Measurements from ENCODE around the gene TFE3.
"Not testable (repeated sequence)": the region's sequence is repeated elsewhere in the genome, so short reads cannot be mapped to it uniquely, and the experiment has no call there.

- TF ChIP-seq, protein P1, sequence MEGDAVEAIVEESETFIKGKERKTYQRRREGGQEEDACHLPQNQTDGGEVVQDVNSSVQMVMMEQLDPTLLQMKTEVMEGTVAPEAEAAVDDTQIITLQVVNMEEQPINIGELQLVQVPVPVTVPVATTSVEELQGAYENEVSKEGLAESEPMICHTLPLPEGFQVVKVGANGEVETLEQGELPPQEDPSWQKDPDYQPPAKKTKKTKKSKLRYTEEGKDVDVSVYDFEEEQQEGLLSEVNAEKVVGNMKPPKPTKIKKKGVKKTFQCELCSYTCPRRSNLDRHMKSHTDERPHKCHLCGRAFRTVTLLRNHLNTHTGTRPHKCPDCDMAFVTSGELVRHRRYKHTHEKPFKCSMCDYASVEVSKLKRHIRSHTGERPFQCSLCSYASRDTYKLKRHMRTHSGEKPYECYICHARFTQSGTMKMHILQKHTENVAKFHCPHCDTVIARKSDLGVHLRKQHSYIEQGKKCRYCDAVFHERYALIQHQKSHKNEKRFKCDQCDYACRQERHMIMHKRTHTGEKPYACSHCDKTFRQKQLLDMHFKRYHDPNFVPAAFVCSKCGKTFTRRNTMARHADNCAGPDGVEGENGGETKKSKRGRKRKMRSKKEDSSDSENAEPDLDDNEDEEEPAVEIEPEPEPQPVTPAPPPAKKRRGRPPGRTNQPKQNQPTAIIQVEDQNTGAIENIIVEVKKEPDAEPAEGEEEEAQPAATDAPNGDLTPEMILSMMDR (IDR thresholded peaks at IDR 0.05; ENCODE audit: low read depth, low read length, poor library complexity, severe bottlenecking): not testable (repeated sequence)
- not testable (repeated sequence) for TF ChIP-seq EZH2phosphoT487 (IDR thresholded peaks at IDR 0.05; ENCODE audit: borderline replicate concordance, low read length)
Observed at GRCh38 chrX:48980341-48980740, 62.8 kb downstream of the TFE3 start.

Measured in DOHH2 (cell line).